ENCODE data around the gene C1QTNF8.

Gene C1QTNF8

DNA sequence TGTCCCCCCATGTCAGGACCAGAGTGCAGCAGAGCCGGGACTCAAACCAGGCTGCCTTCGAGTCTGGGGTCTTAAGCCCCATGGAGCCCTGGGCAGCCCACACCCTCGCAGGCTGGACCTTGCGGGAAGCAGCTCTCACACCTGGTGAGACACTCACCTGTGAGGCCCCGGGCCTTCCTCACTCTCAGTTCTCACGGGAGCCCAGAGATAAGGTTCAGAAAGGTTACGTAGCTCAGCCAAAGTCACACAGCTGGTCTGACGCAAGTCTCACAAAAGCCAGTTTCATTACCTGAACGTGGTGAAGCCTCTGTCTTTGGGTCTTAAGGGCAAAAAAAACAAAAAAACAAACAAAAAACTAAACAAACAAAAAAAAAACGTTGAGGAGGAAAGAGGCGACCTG, 56.3 kb downstream of the C1QTNF8 start:
- DNase-seq: no peak

- DNase-seq: no peak
Measured at GRCh38 chr16:1038932-1039331, 57.1 kb downstream of the C1QTNF8 start.
